ENCODE results near the gene TMEM121.

Gene TMEM121

GRCh38 chr14:105498430-105499255 is 27.7 kb upstream of the TMEM121 start:
- no peak for DNase-seq (ENCODE audit: low read depth)

DNA sequence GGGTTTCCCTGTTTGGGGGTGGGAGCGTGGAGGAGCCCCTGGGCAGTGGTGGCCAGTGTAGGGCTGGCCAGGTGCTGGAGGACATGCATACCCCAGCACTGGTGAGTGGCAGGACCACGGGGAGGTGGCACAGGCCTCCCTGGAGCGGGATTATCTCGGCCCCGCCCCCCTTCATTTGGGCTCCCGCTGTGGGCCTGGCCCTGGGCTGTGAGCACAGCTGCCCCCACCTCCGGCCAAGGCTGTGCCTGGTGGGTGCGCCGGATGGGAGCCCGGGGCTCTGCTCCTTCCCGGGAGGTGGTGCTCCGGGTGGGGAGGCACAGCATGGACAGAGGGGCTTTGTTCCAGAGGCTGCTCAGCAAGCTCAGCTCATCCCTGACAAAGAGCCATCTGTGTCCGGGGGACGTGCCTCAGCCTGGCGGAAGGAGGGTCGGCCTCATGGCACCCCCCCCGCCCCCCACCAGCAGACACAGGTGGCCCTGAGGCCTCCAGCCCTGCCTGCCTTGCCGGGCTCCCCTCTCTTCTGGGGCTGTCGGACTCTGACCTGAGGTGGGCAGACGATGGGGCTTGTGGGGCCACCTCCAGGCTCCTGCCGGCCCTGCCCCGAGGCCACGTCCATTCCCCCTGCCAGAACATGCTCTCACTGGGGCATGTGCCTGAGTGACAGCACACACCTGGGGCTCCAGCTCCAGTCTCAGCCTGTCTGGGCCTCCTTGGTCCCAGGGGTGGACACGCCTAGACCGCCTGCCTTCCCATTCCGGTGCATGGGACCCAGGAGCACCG is 26.9 kb upstream of the TMEM121 start:
- no peak for DNase-seq (ENCODE audit: low read depth)

GRCh38 chr14:105500036-105500725 is 26.2 kb upstream of the TMEM121 start:
- DNase-seq (ENCODE audit: low read depth): no peak

- DNase-seq (ENCODE audit: low read depth): no peak
Measured at GRCh38 chr14:105500726-105501101, 25.7 kb upstream of the TMEM121 start.

GRCh38 chr14:105501504-105502291 is 24.7 kb upstream of the TMEM121 start:
- no peak for DNase-seq (ENCODE audit: low read depth)

DNA sequence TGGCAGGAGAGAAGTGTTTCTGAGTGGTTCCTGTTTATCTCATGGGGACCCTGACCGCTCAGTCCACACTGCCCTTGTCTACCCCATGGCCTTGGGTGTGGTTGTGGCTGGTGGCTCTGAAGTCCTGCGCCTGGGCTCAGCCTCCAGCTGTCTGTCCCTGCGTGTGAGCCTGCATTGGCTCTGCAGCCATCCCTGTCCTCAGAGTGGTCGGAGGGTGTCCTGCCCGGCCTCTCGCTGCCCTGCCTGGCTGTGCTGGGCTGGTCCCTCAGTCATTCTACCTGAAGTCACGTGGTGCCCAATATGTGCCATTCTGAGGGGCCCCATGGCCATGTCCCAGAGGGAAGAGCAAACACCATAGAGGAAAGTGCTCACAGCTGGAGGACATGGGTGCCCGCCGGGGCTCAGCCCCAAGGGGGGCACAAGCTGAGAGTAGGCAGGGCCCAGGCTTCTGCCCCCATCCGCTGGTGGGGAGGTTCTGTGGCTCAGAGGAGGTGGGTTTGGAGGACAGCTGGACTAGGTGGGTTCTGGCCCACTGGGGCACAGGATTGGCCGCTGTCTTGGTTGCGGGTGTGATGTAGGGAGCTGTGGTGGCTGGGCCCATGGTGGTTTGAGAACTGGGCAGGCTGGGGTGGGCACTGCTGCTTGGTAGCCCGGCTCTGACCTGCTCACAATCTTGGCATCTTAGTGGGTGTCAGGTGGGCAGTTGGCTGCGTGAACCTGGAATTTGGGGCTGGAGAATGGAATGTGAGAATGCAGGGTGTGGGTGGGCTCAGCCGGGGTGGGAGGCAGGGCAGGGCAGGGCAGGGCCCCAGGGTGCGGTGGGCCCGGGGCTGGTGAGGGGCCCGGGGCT is 23.7 kb upstream of the TMEM121 start:
- DNase-seq (ENCODE audit: low read depth): no peak

GRCh38 chr14:105503296-105503640 is 23.1 kb upstream of the TMEM121 start:
- no peak for DNase-seq (ENCODE audit: low read depth)

DNA sequence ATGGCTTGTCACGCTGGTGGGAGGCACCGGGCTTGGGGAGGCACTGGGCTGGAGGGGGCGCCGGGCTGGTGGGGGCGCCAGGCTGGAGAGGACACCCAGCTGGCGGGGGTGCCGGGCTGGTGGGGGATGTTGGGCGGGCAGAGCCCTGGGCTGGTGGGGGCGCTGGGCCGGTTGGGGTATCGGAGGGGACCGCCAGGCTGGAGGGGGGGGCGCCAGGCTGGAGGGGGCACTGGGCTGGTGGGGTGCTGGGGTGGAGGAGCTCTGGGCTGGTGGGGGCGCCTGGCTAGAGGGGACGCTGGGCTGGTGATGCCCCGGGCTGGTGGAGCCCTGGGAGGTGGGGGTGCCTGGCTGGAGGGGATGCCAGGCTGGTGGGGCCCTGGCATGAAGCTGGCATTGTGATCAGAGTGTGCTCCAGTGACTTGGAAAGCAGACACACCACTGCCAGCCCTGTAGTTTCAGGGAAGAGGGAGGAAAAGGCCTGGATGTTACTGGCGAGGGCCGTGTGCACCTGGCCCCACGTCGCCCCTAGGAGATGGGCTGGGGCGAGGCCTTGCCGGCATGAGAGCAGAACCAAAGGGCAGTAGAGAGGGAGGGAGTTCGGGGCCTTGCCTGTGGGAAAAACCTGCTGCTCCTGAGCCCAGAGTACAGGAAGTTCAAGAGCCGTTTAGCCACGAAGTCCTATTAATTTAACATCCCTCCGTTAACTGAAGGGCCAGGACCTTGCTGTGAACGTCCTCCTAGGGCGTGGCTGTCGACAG is 22.3 kb upstream of the TMEM121 start:
- DNase-seq (ENCODE audit: low read depth): no peak

DNA sequence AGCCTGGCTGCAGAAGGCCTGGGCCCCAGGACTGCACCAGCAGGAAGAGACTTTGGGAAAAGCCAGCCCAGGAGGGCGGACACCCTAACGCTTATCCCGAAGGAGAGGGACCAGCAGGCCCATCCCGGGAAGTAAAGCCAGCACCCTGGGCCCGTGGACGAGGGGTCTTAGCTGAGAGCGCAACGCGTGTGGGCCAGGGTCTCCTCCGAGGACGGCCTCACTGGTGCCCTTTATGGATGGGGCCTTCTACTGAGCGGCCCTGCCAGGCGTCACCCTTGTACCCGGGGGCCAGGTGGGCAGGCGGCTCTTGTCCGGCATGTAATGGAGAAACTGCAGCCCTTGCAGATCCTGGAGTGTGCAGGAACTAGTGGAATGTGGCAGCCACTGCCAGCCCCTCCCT is 21.3 kb upstream of the TMEM121 start:
- no peak for DNase-seq (ENCODE audit: low read depth)

- no peak for DNase-seq (ENCODE audit: low read depth)
Measured at GRCh38 chr14:105507247-105507646, 19.1 kb upstream of the TMEM121 start.

DNA sequence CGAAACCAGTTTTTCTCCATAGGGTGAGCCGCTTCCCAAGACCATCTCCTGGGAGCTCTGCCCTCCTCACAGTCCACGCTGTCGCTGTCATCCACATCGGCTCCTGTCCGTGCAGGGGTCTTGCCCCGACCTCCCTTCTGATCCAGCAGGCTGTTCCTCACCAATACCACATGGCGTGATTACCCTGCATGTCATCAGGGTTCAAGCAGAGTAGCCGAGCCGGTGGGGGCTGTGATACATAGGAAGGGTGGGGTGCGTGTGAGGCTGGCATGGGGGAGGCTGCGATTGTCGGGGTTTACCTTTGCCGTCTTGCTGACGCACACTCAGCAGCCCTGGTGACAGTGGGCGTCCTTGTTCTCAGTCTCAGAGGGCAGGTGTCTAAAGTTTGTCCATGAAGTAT is 18.3 kb upstream of the TMEM121 start:
- DNase-seq (ENCODE audit: low read depth): no peak

GRCh38 chr14:105508601-105509000 is 17.8 kb upstream of the TMEM121 start:
- DNase-seq (ENCODE audit: low read depth): no peak

DNA sequence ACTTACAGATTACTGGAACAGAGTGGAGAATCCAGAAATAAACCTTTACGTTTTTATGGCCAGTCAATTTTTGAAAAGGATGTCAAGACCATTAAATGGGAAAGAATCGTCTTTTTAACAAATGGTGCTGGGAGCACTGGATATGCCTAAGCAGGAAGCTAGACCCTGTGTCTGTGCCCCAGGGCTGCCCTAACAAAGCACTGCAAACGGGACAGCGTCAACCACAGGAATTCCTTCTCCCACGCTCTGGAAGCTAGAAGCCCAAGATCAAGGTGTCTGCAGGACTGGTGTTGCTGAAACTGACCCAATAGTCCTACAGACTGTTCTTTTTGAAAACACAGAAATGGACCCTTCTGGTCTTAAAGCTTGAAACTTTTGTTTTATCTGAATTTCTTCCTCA is 9.3 kb upstream of the TMEM121 start:
- no peak for DNase-seq (ENCODE audit: low read depth)

- DNase-seq (ENCODE audit: low read depth): no peak
Measured at GRCh38 chr14:105519946-105520698, 6.3 kb upstream of the TMEM121 start.

DNA sequence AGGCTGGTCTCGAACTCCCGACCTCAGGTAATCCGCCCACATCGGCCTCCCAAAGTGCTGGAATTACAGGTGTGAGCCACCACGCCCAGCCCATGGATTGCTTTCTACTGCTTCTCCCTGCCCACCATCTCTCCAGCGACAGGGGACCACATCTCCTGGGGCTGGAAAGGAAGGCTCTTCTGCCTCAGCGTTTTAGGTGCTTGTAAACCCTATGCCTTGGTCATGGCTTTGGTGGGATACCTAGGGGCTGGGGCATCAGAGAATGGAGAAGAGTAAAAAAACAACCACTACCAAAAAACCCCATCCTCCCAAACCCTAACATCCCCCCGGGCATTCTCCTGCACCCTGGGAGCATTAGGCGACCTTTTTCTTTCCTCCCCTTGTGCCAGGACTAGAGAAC is 1.1 kb upstream of the TMEM121 start:
- DNase-seq (ENCODE audit: low read depth): no peak

DNA sequence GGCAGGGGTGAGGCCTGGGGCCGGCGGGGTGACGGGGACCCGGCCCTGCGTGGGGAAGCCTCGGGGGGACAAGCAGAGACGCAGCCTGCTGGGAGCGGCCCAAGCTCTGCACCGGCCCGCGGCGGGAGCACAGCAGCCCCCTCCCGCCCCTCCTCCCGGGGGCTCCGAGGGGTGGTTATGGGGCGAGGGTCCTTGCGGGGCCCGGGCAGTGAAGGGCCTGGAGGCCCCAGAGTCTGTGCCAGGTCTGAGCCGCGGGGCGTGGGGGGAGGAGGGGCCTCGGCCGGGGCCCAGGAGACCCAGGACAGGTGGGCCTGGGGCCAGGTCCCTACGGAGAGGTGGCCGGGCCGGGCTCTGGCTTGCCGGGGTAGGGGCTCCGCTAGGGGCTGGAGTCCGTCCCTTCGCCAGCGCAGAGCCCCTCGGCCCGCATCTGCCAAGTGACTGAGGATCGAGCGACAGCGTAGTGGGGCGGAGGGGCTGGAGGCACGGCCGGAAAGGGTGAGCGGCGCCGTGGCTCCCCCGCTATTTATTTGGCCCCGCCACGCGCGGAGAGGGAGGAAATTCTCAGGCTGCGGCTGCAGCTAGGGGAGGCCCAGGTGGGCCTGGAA is 495 bp downstream of the TMEM121 start:
- no peak for DNase-seq (ENCODE audit: low read depth)

DNA sequence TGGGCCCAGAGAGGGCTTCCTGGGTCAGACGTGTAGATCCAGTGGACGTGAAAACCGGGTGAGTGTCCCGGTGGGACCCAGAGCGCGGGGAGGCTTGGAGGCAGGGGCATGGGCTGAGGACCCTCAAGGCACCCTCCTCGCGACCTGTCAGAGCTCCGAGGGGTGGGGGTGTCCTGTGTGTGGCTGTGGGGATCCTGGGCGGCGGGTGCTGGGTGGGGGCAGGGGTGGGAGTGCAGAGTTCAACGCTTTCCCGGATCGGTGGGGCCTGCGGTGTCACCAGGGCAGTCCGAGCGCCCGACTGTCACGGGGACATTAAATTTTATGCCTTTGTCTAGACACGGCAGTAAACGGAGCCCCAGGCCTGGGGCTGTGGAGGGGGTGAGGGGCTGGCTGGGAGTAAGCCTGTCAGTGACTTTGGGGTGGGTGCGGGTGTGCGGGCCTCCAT is 1.0 kb downstream of the TMEM121 start:
- no peak for DNase-seq (ENCODE audit: low read depth)

DNA sequence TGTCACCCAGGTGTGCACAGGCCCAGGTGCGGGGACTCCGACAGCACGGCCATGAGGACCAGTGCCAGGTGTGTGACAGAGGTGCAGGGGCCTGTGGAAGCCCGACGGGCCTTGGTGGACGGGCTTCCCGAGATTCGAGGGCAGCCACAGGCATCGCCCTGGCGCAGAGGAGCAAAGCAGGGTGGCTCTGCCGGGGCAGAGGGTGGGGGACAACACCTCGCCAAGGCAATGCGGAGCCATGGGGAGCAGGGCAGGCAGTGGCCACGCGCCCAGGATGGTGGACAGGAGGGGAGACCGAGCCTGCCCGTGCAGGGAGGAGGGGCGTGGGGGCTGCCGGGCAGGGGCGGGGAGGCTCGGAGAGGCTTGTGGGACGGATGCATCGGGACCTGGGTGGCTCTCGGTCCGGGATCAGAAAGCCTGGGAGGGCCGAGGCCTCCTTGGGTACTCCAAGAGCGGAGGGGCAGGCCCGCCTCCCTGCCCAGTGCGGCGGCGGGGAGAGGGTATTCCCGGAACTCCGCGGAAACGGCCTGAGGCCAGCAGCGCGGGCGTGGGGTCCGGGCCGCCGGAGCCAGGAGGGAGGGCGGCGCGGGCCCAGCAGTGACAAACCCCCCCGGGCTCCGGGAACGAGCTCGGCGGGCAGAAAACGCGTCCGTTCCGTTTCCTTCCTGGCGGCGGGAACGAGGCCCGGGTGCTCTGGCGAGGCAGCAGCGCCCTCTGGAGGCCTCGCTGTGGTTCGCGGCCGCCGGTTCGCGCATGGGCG is 1.6 kb downstream of the TMEM121 start:
- no peak for DNase-seq (ENCODE audit: low read depth)
